GM12891 (cell line): ENCODE data around the gene C12orf57.

ENCODE experiments used
- POLR2A ChIP-seq: IDR thresholded peaks from 2 replicates; pipeline ENCODE4 v1.6.1; 2011; ENCODE audit warnings: low read depth, low read length, control low read depth
- POLR2AphosphoS5 ChIP-seq: IDR thresholded peaks from 2 replicates; pipeline ENCODE4 v1.6.1; 2011; ENCODE audit warnings: low read depth, low read length, control low read depth
- TAF1 ChIP-seq: IDR thresholded peaks from 2 replicates; pipeline ENCODE4 v1.6.1; 2011; ENCODE audit warnings: low read depth, low read length, control low read depth

DNA sequence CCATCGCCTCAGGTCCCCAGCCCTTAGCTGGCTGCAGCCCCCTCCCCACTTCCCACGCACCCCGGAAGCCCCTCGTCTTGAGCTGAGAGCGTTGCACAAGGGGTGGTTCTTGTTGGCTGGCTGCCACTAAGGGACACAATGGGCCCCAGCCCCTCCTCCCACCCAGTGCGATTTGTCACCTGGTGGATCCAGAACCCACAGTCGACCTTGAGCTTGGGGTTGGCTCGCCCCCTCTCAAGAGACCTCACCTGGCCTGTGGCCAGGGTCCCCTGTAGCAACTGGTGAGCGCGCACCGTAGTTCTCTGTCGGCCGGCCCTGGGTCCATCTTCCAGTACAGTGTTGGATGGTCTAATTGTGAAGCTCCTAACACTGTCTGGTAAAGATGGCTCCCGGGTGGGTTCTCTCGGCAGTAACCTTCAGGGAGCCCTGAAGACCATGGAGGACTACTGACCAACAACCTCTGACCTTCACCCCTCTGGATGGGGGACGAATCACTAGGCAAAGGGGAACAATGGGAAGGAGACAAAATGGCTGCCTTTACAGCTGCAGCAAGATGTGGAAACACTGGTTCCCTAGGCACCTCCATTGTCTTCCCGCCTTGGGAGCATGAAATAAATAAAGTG, 20.1 kb downstream of the C12orf57 start:
- TF ChIP-seq POLR2A (no peak), TAF1 (no peak), POLR2AphosphoS5 (0 out of 2 replicates have a peak, but pooled peaks have one; percentile 15)
